ENCODE measurements around the gene PDC. TPM values are rescaled to one million over a fixed set of nuclear protein-coding genes. Genes with fewer than 3 reads are reported as not detected.
"Not testable (repeated sequence)": the region's sequence is repeated elsewhere in the genome, so short reads cannot be mapped to it uniquely, and the experiment has no call there.

The PDC gene
- polyA plus RNA-seq, 10 donors: 0.21 to 0.80 (median 0.34) TPM; not detected in 3

DNA sequence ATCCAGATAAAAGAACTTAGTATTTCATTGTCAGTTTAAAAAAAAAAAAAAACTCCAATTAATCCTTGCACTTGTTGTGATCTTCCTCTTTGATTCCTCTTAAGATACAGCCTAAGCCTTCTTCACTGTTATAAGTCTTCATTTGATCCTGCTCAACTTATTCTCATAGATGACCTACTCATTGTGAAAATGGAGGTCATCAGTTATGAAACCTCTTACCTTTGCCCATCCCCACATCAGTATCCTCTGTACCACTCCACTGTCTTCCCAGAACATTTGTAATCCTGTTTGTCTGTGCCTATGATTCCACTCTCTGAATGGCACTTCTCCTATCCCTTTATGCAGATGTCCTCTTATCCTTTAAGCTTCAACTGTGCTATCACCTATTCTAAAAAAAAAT, 57.3 kb downstream of the PDC start:
- DNase-seq: no peak

GRCh38 chr1:186401446-186401845, 59.5 kb downstream of the PDC start:
- not testable (repeated sequence) for DNase-seq

Other genes with a start within 250 kb of the PDC start
- 1 to 10 TPM in 2 of 10 donors, under 1 TPM in 8; 0.12 to 2.0 (median 0.59) TPM for gene PRG4, start 164.8 kb downstream of the PDC start, polyA plus RNA-seq (ENCODE audit: insufficient read length in 10 of 10)
- 10 to 100 TPM; 49.4 to 77.1 (median 63.9) TPM for gene TPR, start 85.9 kb downstream of the PDC start, polyA plus RNA-seq (ENCODE audit: insufficient read length in 10 of 10)
- 10 to 100 TPM; 12.6 to 24.5 (median 15.4) TPM for gene ODR4, start 85.3 kb downstream of the PDC start, polyA plus RNA-seq (ENCODE audit: insufficient read length in 10 of 10)
- 1 to 10 TPM in 9 of 10 donors, under 1 TPM in 1; 1.00 to 6.7 (median 2.4) TPM for gene PTGS2, start 219.3 kb upstream of the PDC start, polyA plus RNA-seq (ENCODE audit: insufficient read length in 10 of 10)